Measurements from ENCODE around the gene ADAMTSL3.
"Not testable (repeated sequence)": the region's sequence is repeated elsewhere in the genome, so short reads cannot be mapped to it uniquely, and the experiment has no call there.

The ADAMTSL3 gene

GRCh38 chr15:84033793-84034553 lies 380.1 kb downstream of the ADAMTSL3 start:
- DNase-seq (ENCODE audit: low spot score) = no peak

- DNase-seq (ENCODE audit: low spot score) = no peak
These were observed 380.9 kb downstream of the ADAMTSL3 start for GRCh38 chr15:84034578-84035398.

- DNase-seq (ENCODE audit: low spot score) = no peak
These were observed 381.5 kb downstream of the ADAMTSL3 start for GRCh38 chr15:84035399-84035766.

GRCh38 chr15:84037301-84037700 lies 383.4 kb downstream of the ADAMTSL3 start:
- no peak for DNase-seq (ENCODE audit: low spot score)

- not testable (repeated sequence) for DNase-seq (ENCODE audit: low spot score)
These were observed 388.6 kb downstream of the ADAMTSL3 start for GRCh38 chr15:84042434-84043056.

- no peak for DNase-seq (ENCODE audit: low spot score)
These were observed 392.2 kb downstream of the ADAMTSL3 start for GRCh38 chr15:84046064-84046637.

- DNase-seq (ENCODE audit: low spot score) = not testable (repeated sequence)
These were observed 395.6 kb downstream of the ADAMTSL3 start for GRCh38 chr15:84049480-84049879.

GRCh38 chr15:84050076-84050475 lies 396.2 kb downstream of the ADAMTSL3 start:
- DNase-seq (ENCODE audit: low spot score) = no peak

- not testable (repeated sequence) for DNase-seq (ENCODE audit: low spot score)
These were observed 397.2 kb downstream of the ADAMTSL3 start for GRCh38 chr15:84051146-84051545.

GRCh38 chr15:84054544-84054943 lies 400.6 kb downstream of the ADAMTSL3 start:
- DNase-seq (ENCODE audit: low spot score) = not testable (repeated sequence)

- no peak for DNase-seq (ENCODE audit: low spot score)
These were observed 403.9 kb downstream of the ADAMTSL3 start for GRCh38 chr15:84057714-84058331.

- DNase-seq (ENCODE audit: low spot score) = not testable (repeated sequence)
These were observed 409.8 kb downstream of the ADAMTSL3 start for GRCh38 chr15:84063674-84064073.

- not testable (repeated sequence) for DNase-seq (ENCODE audit: low spot score)
These were observed 414.8 kb downstream of the ADAMTSL3 start for GRCh38 chr15:84068674-84069073.

- DNase-seq (ENCODE audit: low spot score) = not testable (repeated sequence)
These were observed 424.1 kb downstream of the ADAMTSL3 start for GRCh38 chr15:84078038-84078437.

GRCh38 chr15:84079325-84079884 lies 425.5 kb downstream of the ADAMTSL3 start:
- DNase-seq (ENCODE audit: low spot score) = not testable (repeated sequence)

- DNase-seq (ENCODE audit: low spot score) = no peak
These were observed 426.2 kb downstream of the ADAMTSL3 start for GRCh38 chr15:84079885-84080777.

GRCh38 chr15:84080778-84081084 lies 426.8 kb downstream of the ADAMTSL3 start:
- not testable (repeated sequence) for DNase-seq (ENCODE audit: low spot score)

GRCh38 chr15:84081391-84082168 lies 427.7 kb downstream of the ADAMTSL3 start:
- no peak for DNase-seq (ENCODE audit: low spot score)

GRCh38 chr15:84082739-84083138 lies 428.8 kb downstream of the ADAMTSL3 start:
- DNase-seq (ENCODE audit: low spot score) = no peak

GRCh38 chr15:84086071-84086470 lies 432.1 kb downstream of the ADAMTSL3 start:
- not testable (repeated sequence) for DNase-seq (ENCODE audit: low spot score)
